ENCODE measurements around the gene GRB7.

- TF ChIP-seq POLR2A (IDR thresholded peaks at IDR 0.05) (no peak), EP300 (IDR thresholded peaks at IDR 0.05) (no peak)
Measured at GRCh38 chr17:39782980-39783379, 45.2 kb downstream of the GRB7 start.
